HG02885 (cell line): Measurements from ENCODE around the gene STAB1.

Source experiments
- ATAC-seq: cut with Tn5 transposase; IDR thresholded peaks from one replicate; pipeline ENCODE4 v1.9.1; 2021; ENCODE audit warnings: mild to moderate bottlenecking; ENCODE audit not compliant: unreplicated experiment, poor library complexity

The STAB1 gene

GRCh38 chr3:52458770-52459545, 36.2 kb upstream of the STAB1 start:
- ATAC-seq, result no peak

DNA sequence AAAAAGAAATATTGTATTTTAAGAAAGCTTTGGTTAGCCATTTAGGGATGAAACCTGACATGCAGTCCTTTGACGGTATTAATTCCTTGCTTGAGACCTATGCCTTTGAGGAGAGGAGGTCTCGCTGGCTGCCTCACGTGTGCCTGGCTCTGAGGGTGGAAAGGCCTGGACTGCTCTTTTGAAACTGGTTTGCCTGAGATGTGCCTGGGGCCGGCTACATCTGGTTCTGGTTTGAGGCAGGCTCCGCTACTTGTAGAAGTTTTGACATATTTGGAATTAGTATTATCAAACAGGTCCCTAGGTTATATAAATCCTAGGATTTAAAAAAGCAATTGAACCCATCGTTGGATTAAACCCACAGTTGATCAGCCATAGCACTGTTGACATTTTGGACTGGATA, 33.3 kb upstream of the STAB1 start:
- no peak for ATAC-seq

GRCh38 chr3:52463416-52463815, 31.7 kb upstream of the STAB1 start:
- ATAC-seq, result no peak

- no peak for ATAC-seq
These were observed 26.8 kb upstream of the STAB1 start for GRCh38 chr3:52468336-52468735.

GRCh38 chr3:52469001-52469400, 26.1 kb upstream of the STAB1 start:
- ATAC-seq, result no peak

- no peak for ATAC-seq
These were observed 24.2 kb upstream of the STAB1 start for GRCh38 chr3:52470920-52471319.

DNA sequence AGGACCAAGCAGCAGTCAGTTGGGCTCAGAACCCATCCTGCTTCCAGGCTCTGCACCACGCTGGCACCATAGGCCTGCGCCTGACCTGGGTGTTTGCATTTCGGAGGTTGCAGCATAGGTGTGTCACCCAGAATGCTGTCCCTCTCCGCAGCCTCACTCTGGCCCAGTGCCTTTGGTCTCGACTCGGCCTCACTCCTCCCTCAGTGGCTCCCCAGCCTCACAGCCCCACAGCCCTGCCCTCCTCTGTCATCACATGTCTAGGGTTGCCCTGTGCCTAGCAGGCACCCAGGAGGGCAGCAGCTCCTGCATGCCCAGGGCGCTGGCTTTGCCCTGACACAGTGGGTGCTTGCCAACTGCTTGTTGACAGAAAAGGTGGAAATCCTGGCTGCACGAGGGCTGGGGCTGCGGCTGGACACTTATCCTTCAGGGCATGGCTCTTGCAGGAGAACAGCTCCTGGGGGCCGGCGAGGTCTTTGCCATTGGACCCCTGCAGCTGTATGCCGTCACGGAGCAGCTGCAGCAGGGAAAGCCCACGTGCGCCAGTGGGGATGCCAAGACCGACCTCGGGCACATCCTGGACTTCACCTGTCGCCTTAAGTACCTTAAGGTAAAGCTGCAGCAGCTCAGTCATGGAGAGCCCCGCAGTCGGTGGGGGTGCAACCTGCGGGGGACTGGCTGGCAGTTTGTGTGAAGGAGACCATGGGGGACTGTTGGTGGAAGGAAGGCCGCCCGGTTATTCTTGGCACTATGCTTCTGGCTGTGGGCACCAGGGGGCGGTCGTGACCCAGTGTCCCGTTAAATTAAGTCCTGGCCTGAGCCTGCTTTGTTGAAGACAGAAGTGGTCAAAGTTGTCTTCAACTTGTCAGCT, 23.5 kb upstream of the STAB1 start:
- no peak for ATAC-seq

GRCh38 chr3:52472239-52473000, 22.7 kb upstream of the STAB1 start:
- no peak for ATAC-seq

- no peak for ATAC-seq
These were observed 22.1 kb upstream of the STAB1 start for GRCh38 chr3:52473026-52473425.

GRCh38 chr3:52477076-52477795, 17.9 kb upstream of the STAB1 start:
- no peak for ATAC-seq

DNA sequence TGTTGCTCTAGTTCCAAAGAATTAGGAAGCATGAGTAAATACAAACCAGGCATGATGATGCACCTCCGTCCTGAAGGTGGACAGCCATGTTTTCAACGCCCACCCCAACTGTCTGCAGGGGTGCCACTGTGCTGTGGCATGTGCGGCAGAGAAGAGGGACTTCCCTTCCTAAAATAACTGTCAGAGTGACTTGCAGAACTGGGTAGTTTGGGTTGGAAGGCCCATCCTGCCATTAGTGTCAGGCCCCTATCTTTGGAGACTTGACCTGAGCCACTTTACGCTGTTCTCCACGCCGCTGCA, 17.4 kb upstream of the STAB1 start:
- no peak for ATAC-seq

GRCh38 chr3:52479037-52479876, 15.9 kb upstream of the STAB1 start:
- ATAC-seq, result no peak

GRCh38 chr3:52479877-52480575, 15.1 kb upstream of the STAB1 start:
- ATAC-seq, result no peak

- no peak for ATAC-seq
These were observed 14.1 kb upstream of the STAB1 start for GRCh38 chr3:52480768-52481715.

- no peak for ATAC-seq
These were observed 13.2 kb upstream of the STAB1 start for GRCh38 chr3:52481819-52482521.

DNA sequence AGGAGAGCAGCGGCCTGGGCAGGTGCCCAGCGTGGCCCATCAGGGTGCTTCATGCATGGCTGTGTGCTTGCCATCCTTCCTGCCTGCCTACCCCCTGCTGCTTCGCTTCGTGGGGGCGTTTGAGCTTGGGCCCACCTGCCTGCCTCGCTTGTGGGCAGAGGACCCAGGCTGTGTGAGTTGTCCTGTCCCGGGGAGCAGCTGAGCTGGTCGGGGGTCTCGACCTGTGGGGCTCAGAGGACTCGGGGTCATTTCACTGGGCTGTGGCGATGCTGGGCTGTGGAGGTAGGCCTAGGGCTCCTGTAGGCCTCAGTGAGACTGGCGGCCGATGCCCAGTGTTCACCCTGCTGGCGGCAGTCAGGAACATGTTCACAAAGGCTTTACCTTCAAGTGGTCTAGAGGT, 12.1 kb upstream of the STAB1 start:
- no peak for ATAC-seq
